OCI-LY1 (cell line): ENCODE measurements around the gene RNF169.

Source experiments
- H2AFZ ChIP-seq: fragments of 200-600 bp; sonication (generic), shearing (Covaris generic); 2 replicates; pipeline ENCODE4 v1.6.0; 2014; ENCODE audit warnings: antibody characterized with exemption, mild to moderate bottlenecking, low read length
- H3F3A ChIP-seq: fragments of 200-600 bp; sonication (generic), shearing (Covaris generic); 2 replicates; pipeline ENCODE4 v1.6.0; 2014; ENCODE audit warnings: mild to moderate bottlenecking, antibody characterized with exemption, low read length, moderate library complexity; ENCODE audit not compliant: insufficient read depth
- H3K27ac ChIP-seq: fragments of 200-600 bp; sonication (generic); 2 replicates; pipeline ENCODE4 v1.5.1; 2014; ENCODE audit warnings: low read length, mixed run types, mild to moderate bottlenecking, low read depth; ENCODE audit not compliant: poor library complexity, severe bottlenecking
- H3K27me3 ChIP-seq: fragments of 200-600 bp; sonication (generic); 2 replicates; pipeline ENCODE4 v1.6.0; 2014; ENCODE audit warnings: antibody characterized with exemption, mild to moderate bottlenecking, low read length, moderate library complexity; ENCODE audit not compliant: insufficient read depth
- H3K36me3 ChIP-seq: fragments of 200-600 bp; sonication (generic); 2 replicates; pipeline ENCODE4 v1.6.1; 2014; ENCODE audit warnings: mild to moderate bottlenecking, antibody characterized with exemption, low read length, moderate library complexity, mixed read lengths; ENCODE audit not compliant: insufficient read depth
- H3K4me1 ChIP-seq: fragments of 200-600 bp; sonication (generic); 2 replicates; pipeline ENCODE4 v1.5.1; 2014; ENCODE audit warnings: mild to moderate bottlenecking, low read length, moderate library complexity; ENCODE audit not compliant: insufficient read depth, severe bottlenecking
- H3K4me2 ChIP-seq: fragments of 200-600 bp; sonication (generic), shearing (Covaris generic); 2 replicates; pipeline ENCODE4 v1.6.1; 2014; ENCODE audit warnings: low read length
- H3K4me3 ChIP-seq: fragments of 200-600 bp; sonication (generic); 2 replicates; pipeline ENCODE4 v1.5.1; 2014; ENCODE audit warnings: low read length, low read depth, mild to moderate bottlenecking, mixed read lengths; ENCODE audit not compliant: poor library complexity, severe bottlenecking
- H3K79me2 ChIP-seq: fragments of 200-600 bp; shearing (Covaris generic); 2 replicates; pipeline ENCODE4 v1.6.1; 2016; ENCODE audit warnings: mixed run types, low read length, mixed read lengths; ENCODE audit not compliant: insufficient read depth
- H3K9ac ChIP-seq: fragments of 200-600 bp; sonication (generic), shearing (Covaris generic); 2 replicates; pipeline ENCODE4 v1.6.1; 2014; ENCODE audit warnings: mild to moderate bottlenecking, low read length, mixed read lengths
- H3K9me2 ChIP-seq: fragments of 200-600 bp; sonication (generic), shearing (Covaris generic); 2 replicates; pipeline ENCODE4 v1.6.1; 2014; ENCODE audit warnings: low read depth, mild to moderate bottlenecking, low read length, mixed read lengths
- H3K9me3 ChIP-seq: fragments of 200-600 bp; shearing (Covaris generic); 2 replicates; pipeline ENCODE4 v1.6.1; 2014; ENCODE audit warnings: low read length, mixed read lengths
- H4K20me1 ChIP-seq: fragments of 200-600 bp; sonication (generic), shearing (Covaris generic); 2 replicates; pipeline ENCODE4 v1.6.0; 2016; ENCODE audit warnings: mild to moderate bottlenecking, low read length; ENCODE audit not compliant: insufficient read depth
- CTCF ChIP-seq: fragments of 200-600 bp; sonication (generic), shearing (Covaris generic); IDR thresholded peaks from 2 replicates; pipeline ENCODE4 v1.5.1; 2017; ENCODE audit warnings: mild to moderate bottlenecking, antibody characterized with exemption, low read length, moderate library complexity, mixed read lengths
- EZH2 ChIP-seq: fragments of 200-600 bp; sonication (generic), shearing (Covaris generic); IDR thresholded peaks from 2 replicates; pipeline ENCODE4 v1.8.0; 2017; ENCODE audit warnings: borderline replicate concordance, mixed run types, mild to moderate bottlenecking, antibody characterized with exemption, low read length, moderate library complexity, mixed read lengths

Gene RNF169

GRCh38 chr11:74734559-74734925 is 14.1 kb upstream of the RNF169 start:
- Histone ChIP-seq H3K4me1 (no peaks in the 10 kb centered on the region), H2AFZ (no peak overlapping the region), H3K9ac (no peak overlapping the region), H4K20me1 (no peaks in the 10 kb centered on the region), H3F3A (no peaks in the 10 kb centered on the region), H3K9me2 (no peaks in the 10 kb centered on the region), H3K36me3 (no peaks in the 10 kb centered on the region), H3K4me2 (no peak overlapping the region), H3K9me3 (no peaks in the 10 kb centered on the region), H3K27me3 (peaks cover 5% of the 10 kb centered on the region; the same call in 1 of the 2 replicates), H3K79me2 (no peaks in the 10 kb centered on the region), H3K4me3 (no peak overlapping the region), H3K27ac (no peak overlapping the region)
- TF ChIP-seq EZH2: no peak
- TF ChIP-seq CTCF: no peak

DNA sequence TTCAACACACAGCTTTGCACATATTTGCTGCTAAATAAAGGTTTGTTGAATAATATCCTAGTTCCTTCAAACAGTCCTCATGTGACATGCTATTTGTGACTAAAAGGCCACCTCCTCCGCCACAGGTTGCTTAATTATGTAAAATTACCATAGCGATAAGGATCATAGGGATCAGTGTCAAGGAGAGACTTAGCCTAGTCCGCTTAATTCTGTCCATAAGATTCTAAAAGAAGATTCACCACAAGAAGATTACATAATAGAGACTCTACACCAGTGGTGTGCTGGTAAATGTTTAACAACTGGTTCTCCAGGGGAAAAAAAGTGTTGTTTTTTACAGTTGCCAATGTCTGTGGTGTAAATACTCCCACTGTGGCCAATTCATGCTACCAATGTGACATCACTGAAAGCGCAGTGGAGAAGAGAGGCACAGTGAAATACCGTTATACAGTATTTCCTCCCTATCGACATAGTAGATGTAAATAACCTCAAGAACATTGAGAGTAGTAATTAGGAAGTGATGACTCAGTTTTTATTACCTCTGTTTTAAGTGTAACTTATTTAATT is 13.2 kb upstream of the RNF169 start:
- Histone ChIP-seq H2AFZ (no peak overlapping the region), H3K27me3 (peaks cover 5% of the 10 kb centered on the region; the same call in 1 of the 2 replicates), H3K79me2 (no peaks in the 10 kb centered on the region), H3F3A (no peaks in the 10 kb centered on the region), H3K36me3 (no peaks in the 10 kb centered on the region), H3K9me3 (no peaks in the 10 kb centered on the region), H4K20me1 (no peaks in the 10 kb centered on the region), H3K9ac (no peak overlapping the region), H3K4me1 (no peaks in the 10 kb centered on the region), H3K4me3 (no peak overlapping the region), H3K4me2 (no peak overlapping the region), H3K27ac (no peak overlapping the region), H3K9me2 (no peaks in the 10 kb centered on the region)
- no peak for TF ChIP-seq CTCF
- TF ChIP-seq EZH2: no peak

DNA sequence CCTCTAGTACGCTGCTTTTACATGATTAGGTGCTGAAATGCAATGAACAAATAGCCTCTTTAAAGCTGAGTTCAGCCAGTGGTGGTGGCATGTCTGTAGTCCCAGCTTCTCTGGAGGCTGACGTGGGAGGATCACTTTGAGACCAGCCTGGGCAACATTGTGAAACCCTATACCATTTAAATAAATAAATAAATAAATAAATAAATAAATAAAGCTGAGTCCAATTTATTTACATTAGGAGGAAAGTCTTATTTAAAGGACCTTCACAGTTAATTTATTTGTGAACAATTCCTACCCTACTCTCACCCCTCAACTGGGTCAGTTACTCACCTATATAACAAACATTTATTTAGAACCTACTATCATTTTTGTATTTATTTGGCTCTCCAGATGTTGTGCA is 12.6 kb upstream of the RNF169 start:
- Histone ChIP-seq H3K36me3 (no peaks in the 10 kb centered on the region), H3K79me2 (no peaks in the 10 kb centered on the region), H3K27ac (no peak overlapping the region), H4K20me1 (no peaks in the 10 kb centered on the region), H3K9me2 (no peaks in the 10 kb centered on the region), H3K27me3 (peaks cover 5% of the 10 kb centered on the region; the same call in 1 of the 2 replicates), H3K9ac (no peak overlapping the region), H3K4me1 (no peaks in the 10 kb centered on the region), H3F3A (no peaks in the 10 kb centered on the region), H2AFZ (no peak overlapping the region), H3K9me3 (no peaks in the 10 kb centered on the region), H3K4me2 (no peak overlapping the region), H3K4me3 (no peak overlapping the region)
- no peak for TF ChIP-seq EZH2
- TF ChIP-seq CTCF: no peak
